ENCODE data around the gene CNPY1.
"Not testable (repeated sequence)": the region's sequence is repeated elsewhere in the genome, so short reads cannot be mapped to it uniquely, and the experiment has no call there.

Gene CNPY1

DNA sequence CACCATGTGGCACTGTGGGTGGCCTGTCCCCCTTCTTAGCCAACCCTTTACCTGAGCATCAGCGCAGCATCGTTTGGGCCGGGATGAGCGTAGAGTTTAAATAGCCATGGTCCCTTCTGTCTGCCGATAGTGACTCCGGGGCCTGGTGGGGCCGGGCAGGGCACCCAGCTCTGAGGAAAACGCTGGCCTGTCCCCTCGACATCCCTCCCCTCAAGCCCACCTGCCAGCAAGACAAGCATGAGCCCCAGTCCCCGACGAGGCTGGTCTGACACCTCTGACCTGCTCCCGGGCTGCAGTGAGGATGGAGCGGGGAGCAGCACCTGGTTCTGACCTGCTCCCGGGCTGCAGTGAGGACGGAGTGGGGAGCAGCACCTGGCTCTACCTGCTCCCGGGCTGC is 31.1 kb upstream of the CNPY1 start:
- no peak for DNase-seq

- DNase-seq: no peak
These were observed 30.6 kb upstream of the CNPY1 start for GRCh38 chr7:155576900-155577508.

DNA sequence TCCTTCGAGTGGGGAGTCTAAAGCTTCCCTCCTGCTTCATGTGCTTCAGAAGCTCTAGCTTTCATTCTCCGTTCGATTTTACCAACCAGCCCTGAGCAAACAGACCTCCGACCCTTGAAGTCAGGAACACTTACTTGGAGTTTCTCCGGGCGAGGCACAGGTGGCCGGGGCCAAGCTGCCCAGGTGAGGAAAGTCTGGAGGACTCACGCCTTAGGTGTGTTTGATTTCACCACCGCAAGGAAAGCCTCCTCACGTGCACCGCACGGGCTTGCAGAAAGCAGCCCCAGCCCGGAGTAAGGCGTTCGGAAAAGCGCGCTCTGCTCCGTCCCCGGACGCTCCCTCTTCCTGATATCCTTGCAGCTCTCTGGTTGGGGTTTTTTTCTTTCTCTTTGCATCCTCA is 30.1 kb upstream of the CNPY1 start:
- DNase-seq: no peak

DNA sequence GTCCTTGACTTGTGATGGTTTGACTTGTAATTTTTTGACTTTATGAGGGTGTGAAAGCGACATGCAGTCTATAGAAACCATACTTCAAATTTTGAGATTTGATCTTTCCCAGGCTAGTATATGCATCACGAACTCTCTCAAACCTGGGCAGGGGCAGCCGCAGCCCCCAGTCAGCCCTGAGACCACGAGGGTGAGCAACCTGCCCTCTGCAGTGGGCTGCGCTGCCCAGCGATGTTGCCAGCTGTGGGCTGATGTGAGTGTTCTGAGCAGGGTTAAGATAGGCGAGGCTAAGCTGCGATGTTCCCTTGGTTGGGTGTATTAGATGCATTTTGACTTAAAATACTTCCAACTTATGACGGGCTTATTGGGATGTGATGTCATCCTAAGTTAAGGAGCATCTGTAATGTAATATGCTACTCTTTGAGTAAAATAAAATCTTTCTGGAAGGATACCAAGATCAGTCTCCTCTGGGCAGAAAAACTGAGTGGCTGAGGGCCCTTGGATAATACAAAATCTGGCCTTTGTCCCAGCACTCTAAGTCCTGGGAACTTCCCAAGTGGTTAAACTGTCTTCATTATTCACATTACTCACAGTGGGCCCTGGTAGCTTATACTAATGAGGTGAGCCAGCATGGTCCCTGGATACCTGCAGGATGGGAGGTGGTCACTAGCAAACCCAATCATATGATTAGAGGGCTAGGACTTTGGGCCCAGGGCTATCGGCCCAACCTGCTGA is 28.4 kb upstream of the CNPY1 start:
- no peak for DNase-seq

DNA sequence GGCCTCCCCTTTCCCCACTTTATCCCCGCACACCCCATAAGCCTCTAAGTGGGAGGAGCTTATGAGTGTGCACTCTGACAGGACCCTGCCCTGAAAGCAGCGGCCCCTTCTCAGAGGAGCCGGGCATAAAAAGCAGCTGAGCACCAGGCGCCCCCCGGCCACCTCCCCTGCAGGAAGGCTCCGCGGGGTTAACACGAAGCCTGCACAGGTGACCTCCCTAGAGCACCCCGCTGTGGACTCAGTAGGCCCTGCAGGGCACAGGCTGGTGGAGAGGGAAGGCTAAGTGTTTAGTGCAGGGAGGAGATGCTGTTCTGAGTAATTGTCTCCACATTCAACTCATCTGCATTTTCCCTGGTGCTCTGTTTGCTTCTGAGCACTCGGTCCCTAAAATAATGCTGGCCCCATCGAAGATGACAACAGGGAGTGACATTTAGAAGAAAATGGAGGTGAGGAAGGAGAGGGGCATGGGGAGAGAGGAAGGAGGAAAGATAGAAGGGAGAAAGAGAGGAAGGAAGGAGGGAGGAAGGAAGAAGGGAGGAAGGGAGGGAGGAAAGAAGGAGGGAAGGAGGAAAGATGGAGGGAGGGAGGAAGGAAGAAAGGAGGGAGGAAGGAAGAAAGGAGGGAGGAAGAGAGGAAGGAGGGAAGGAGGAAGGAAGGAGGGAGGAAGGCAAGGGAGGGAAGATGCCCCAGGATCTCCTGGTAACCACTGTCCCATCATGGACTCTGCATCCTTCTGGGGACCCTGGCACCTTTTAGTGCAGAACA is 25.4 kb upstream of the CNPY1 start:
- no peak for DNase-seq

GRCh38 chr7:155570991-155571390 is 24.6 kb upstream of the CNPY1 start:
- no peak for DNase-seq

- DNase-seq: no peak
These were observed 24.0 kb upstream of the CNPY1 start for GRCh38 chr7:155570171-155570958.

DNA sequence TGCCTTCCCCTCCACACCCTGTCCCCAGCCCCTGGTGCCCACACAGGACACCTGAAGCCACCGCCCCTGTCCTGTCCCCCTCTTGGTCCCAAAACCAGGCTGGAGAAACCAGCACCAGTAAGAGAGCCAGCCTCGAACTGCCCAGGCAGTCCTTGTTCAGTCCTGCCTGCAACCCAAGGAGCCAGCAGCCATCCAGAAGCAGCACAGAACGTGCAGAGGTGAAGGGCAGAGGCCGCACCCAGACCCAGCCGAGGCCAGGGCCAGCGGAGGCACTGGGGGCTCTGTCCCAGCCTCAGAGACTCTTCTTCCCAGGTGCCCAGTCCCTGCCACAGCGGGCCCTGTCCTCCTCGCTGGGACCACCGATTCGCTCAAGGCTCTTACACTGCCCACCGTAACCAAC is 23.3 kb upstream of the CNPY1 start:
- DNase-seq: no peak

GRCh38 chr7:155568842-155569494 is 22.6 kb upstream of the CNPY1 start:
- no peak for DNase-seq

DNA sequence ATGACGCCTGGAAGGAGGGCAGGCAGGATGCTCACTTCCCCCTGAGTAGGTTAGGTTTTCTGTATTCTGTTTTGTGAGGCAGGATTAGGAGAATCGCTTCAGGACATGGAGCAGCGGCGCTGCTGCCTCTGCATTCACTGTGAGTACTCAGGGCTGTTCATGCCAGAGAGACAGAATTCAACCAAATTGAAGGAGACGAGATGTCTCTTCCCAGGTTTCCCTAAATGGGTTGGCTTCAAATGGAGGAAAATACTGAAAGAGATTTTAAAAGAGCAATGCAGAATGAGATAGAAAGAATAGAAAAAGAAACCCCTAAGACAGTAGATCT is 21.9 kb upstream of the CNPY1 start:
- DNase-seq: no peak

DNA sequence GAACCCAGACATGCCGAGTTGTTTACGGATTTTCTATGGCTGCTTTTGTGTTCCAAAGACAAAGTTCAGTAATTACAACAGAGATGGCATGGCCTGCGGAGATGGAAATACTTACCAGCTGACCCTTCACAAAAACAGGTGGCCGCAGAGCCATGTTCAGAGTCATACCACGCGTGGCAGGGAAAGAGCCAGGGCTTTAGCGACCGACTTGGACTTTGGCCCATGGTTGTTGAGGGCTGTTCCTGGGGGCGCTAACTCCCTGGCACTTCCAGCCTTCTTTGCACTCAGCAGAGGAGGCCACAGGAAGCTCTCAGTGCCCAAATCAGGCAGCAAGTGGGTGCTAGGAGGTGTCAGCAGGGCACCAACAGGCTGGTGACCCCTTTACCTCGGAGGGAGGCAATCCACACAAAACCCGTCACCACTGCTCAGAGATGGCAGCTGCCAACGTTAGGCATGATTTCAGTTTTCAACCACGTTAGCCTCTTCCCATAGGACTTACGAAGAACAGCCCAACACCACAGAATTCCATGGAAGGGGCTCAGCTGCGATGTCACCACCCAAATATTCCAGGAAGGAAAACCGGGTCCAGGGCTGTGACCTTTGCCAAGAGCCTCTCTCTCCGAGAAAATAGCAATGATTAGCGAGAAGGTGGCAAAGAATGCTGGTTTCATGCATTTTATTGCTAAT is 21.4 kb upstream of the CNPY1 start:
- DNase-seq: no peak

- DNase-seq: no peak
These were observed 19.9 kb upstream of the CNPY1 start for GRCh38 chr7:155566011-155566836.

- no peak for DNase-seq
These were observed 19.2 kb upstream of the CNPY1 start for GRCh38 chr7:155565596-155565995.

GRCh38 chr7:155562976-155563375 is 16.6 kb upstream of the CNPY1 start:
- DNase-seq: not testable (repeated sequence)

GRCh38 chr7:155562106-155562505 is 15.7 kb upstream of the CNPY1 start:
- DNase-seq: no peak

DNA sequence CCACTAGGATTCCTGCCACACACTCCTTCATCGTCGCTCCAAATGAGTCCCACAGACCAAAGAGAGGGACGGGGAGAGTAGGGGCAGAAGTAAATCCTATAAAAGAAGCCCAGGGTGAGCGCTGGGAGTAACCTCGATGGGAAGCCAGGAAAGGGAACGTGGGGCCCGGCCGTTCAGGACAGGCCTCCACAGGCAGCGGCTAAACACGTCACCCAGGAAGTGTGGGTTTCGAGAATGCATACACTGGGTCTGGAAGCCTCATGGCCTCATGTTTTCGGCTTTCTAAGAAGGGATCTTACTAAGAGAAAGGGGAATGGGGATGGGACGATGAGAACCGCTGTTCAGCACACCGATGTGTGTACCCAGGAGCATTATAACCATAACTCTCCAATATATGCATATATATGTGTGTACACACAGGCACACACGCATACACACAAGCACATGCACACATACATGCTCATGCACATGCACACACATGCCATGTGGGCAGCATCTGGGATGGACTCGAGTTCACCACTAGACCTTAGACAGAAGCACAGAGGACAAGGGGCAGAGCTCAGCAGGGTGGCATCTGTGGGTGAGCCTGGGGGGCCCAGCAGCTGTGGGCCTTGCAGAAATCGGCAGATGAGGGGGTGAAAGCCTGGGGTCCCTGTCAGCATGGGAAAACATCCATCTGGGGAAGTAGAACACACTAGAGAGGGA is 14.8 kb upstream of the CNPY1 start:
- DNase-seq: no peak

DNA sequence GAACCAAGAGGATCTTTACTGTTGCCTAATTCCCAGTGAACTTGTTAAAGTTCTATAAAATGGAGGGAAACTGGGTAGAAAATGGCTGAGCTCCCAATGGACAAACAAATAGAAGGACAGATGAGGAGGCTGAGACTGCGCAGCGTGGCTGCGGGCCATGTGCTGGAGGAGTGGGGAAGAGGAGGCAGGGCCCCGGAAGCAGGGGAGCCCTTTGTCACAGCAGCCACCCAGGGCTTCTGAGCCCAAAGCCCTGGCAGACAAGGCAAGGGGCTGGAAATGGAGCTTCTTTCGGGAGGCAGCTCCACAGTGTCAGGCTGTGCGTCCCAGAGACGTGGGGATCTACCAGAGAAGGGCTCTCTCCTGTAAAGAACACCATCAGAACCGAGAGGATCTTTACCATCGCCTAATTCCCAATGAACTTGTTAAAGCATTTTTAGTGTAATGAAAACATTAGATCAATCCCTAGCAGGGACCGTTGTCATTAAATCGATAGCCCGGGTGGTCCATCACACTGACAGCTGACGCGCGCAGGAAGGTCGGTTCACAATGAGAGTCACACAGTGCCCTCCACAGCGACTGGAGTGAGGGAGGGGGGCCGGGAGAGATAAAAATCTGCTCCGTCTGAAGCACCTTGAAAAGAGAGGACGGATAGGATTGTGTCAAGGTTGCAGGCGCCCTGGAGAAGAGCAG is 14.0 kb upstream of the CNPY1 start:
- no peak for DNase-seq

DNA sequence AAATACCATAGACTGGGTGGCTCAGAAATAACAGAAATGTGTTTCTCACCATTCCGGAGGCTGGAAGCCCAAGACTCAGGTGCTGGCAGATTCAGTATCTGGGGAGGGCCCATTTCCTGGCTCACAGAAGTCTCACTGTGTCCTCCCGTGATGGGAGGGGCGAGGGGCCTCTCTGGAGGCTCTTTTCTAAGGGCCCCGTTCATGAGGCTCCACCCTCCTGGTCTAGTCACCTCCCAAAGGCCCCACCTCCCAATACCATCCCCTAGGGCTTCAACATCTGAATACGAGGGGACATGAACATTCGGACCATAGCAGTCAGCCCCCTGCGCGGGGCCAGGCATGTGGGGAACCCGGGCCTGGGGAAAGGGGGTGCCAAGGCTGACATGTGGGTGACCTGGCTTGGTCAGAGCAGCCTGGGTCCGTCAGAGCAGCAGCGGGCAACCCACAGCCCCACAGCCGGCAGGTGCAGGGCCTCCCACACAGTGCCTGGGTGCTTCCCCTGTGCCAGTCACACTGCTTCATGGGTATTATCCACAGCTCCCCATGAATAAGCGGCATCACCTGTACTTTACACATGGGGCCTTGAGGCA is 13.3 kb upstream of the CNPY1 start:
- no peak for DNase-seq

- DNase-seq: no peak
These were observed 12.6 kb upstream of the CNPY1 start for GRCh38 chr7:155558961-155559360.

GRCh38 chr7:155558351-155558750 is 12.0 kb upstream of the CNPY1 start:
- no peak for DNase-seq

Data from activated CD4-positive, alpha-beta T cell treated with anti-CD3 and anti-CD28 coated beads, Interleukin-2, amount 50 U/mL, for 16 hours (primary cell).